GM12878 (cell line): ENCODE measurements around the gene KHNYN.

ENCODE experiments used
- CEBPB ChIP-seq, 2 experiments: fragments of 150-350 bp in 1 of 2; IDR thresholded peaks; 2 replicates each; pipeline ENCODE4 v1.6.1; 2012 to 2014; ENCODE audit warnings: low read depth in 2 of 2, low read length in 2 of 2, borderline replicate concordance in 1 of 2, inconsistent platforms in 1 of 2
- CTCF ChIP-seq, 3 experiments: IDR thresholded peaks in 2 of 3; conservative IDR thresholded peaks in 1 of 3; 2 replicates each; pipeline ENCODE4 v1.5.1; 2011; ENCODE audit warnings: low read depth in 3 of 3, low read length in 3 of 3, mild to moderate bottlenecking in 3 of 3, control low read depth in 2 of 3, moderate library complexity in 2 of 3, inconsistent platforms in 1 of 3, mixed read lengths in 1 of 3; ENCODE audit not compliant: control insufficient read depth in 2 of 3, insufficient read depth in 1 of 3; ENCODE audit errors: extremely low read depth in 1 of 3
- FOXK2 ChIP-seq: fragments of 450-650 bp; IDR thresholded peaks from 2 replicates; pipeline ENCODE4 v1.6.1; 2017; ENCODE audit warnings: mild to moderate bottlenecking, moderate library complexity
- SP1 ChIP-seq: IDR thresholded peaks from one replicate; pipeline ENCODE4 v1.6.1; 2011; ENCODE audit warnings: low read depth, low read length

- no peak for TF ChIP-seq SP1
- TF ChIP-seq CTCF (IDR thresholded peaks at IDR 0.05 in 2 of 3, conservative IDR thresholded peaks at IDR 0.05 in 1 of 3; ENCODE audit: control insufficient read depth in 2 of 3, extremely low read depth in 1 of 3, insufficient read depth in 1 of 3, low read depth in 3 of 3, low read length in 3 of 3) = no peak
- no peak for TF ChIP-seq CEBPB (IDR thresholded peaks at IDR 0.05; ENCODE audit: borderline replicate concordance in 1 of 2, low read depth in 2 of 2, low read length in 2 of 2)
- no peak for TF ChIP-seq FOXK2
These were observed 44.2 kb upstream of the KHNYN start for GRCh38 chr14:24385524-24385923.
